OCI-M2 (cell line): Measurements from ENCODE around the gene DCAF12.
"Not testable (repeated sequence)": the region's sequence is repeated elsewhere in the genome, so short reads cannot be mapped to it uniquely, and the experiment has no call there.

Experiments used
- DNase-seq: peaks from one replicate; lab custom pipeline; 2025; ENCODE audit not compliant: unreplicated experiment; lab: John Stamatoyannopoulos, UW

DCAF12 gene

GRCh38 chr9:34126207-34127034 lies at the start of gene DCAF12:
Gene DCAF12, minus strand, starts transcription at chr9:34126698. Its CDS starts 267 bp downstream, at chr9:34126431.
- no peak for DNase-seq

GRCh38 chr9:34176089-34176488 lies 49.6 kb upstream of the DCAF12 start:
- no peak for DNase-seq

- no peak for DNase-seq
Observed at GRCh38 chr9:34171753-34172535, 45.4 kb upstream of the DCAF12 start.

GRCh38 chr9:34170237-34170991 lies 43.9 kb upstream of the DCAF12 start:
- no peak for DNase-seq

- no peak for DNase-seq
Observed at GRCh38 chr9:34169125-34169524, 42.6 kb upstream of the DCAF12 start.

- no peak for DNase-seq
Observed at GRCh38 chr9:34163434-34163833, 36.9 kb upstream of the DCAF12 start.

- no peak for DNase-seq
Observed at GRCh38 chr9:34158362-34158869, 31.9 kb upstream of the DCAF12 start.

GRCh38 chr9:34157898-34158297 lies 31.4 kb upstream of the DCAF12 start:
- DNase-seq: no peak

GRCh38 chr9:34157318-34157717 lies 30.8 kb upstream of the DCAF12 start:
- DNase-seq: no peak

GRCh38 chr9:34154057-34154456 lies 27.6 kb upstream of the DCAF12 start:
- DNase-seq: no peak

GRCh38 chr9:34151398-34151797 lies 24.9 kb upstream of the DCAF12 start:
- no peak for DNase-seq

- no peak for DNase-seq
Observed at GRCh38 chr9:34145165-34145564, 18.7 kb upstream of the DCAF12 start.

GRCh38 chr9:34143116-34143515 lies 16.6 kb upstream of the DCAF12 start:
- no peak for DNase-seq

- DNase-seq: no peak
Observed at GRCh38 chr9:34140853-34141252, 14.4 kb upstream of the DCAF12 start.

- DNase-seq: no peak
Observed at GRCh38 chr9:34139477-34140146, 13.1 kb upstream of the DCAF12 start.

- not testable (repeated sequence) for DNase-seq
Observed at GRCh38 chr9:34138644-34139043, 12.1 kb upstream of the DCAF12 start.

- DNase-seq: no peak
Observed at GRCh38 chr9:34134521-34134920, 8.0 kb upstream of the DCAF12 start.

- no peak for DNase-seq
Observed at GRCh38 chr9:34133436-34133949, 7.0 kb upstream of the DCAF12 start.

- no peak for DNase-seq
Observed at GRCh38 chr9:34131571-34131970, 5.1 kb upstream of the DCAF12 start.
